HG03460 (cell line): Measurements from ENCODE around the gene LMNTD2.

Source experiments
- ATAC-seq: cut with Tn5 transposase; IDR thresholded peaks from one replicate; pipeline ENCODE4 v1.9.1; 2021; ENCODE audit not compliant: unreplicated experiment

LMNTD2 gene

GRCh38 chr11:568306-569157 is 8.0 kb upstream of the LMNTD2 start:
- peak; percentile 90 for ATAC-seq

- ATAC-seq = peak; percentile 2
These were observed 7.2 kb upstream of the LMNTD2 start for GRCh38 chr11:567629-568292.

- ATAC-seq = no peak
These were observed 6.6 kb upstream of the LMNTD2 start for GRCh38 chr11:567011-567628.

GRCh38 chr11:565921-566509 is 5.5 kb upstream of the LMNTD2 start:
- no peak for ATAC-seq

GRCh38 chr11:563812-564578 is 3.5 kb upstream of the LMNTD2 start:
- ATAC-seq = no peak

- ATAC-seq = no peak
These were observed 2.7 kb upstream of the LMNTD2 start for GRCh38 chr11:563066-563811.

- no peak for ATAC-seq
These were observed 1.6 kb upstream of the LMNTD2 start for GRCh38 chr11:562046-562645.

- ATAC-seq = peak; percentile 20
These were observed 838 bp upstream of the LMNTD2 start for GRCh38 chr11:561148-562003.

GRCh38 chr11:559712-560304 is 730 bp downstream of the LMNTD2 start:
- ATAC-seq = no peak

GRCh38 chr11:559020-559620 is 1.4 kb downstream of the LMNTD2 start:
- no peak for ATAC-seq

GRCh38 chr11:558503-558902 is 2.0 kb downstream of the LMNTD2 start:
- no peak for ATAC-seq

GRCh38 chr11:557328-558132 is 3.0 kb downstream of the LMNTD2 start:
- ATAC-seq = no peak

GRCh38 chr11:556662-557256 is 3.8 kb downstream of the LMNTD2 start:
- no peak for ATAC-seq

GRCh38 chr11:555780-556661 is 4.5 kb downstream of the LMNTD2 start:
- no peak for ATAC-seq

- ATAC-seq = peak; percentile 4
These were observed 5.2 kb downstream of the LMNTD2 start for GRCh38 chr11:555227-555779.
